Activated CD8-positive, alpha-beta memory T cell treated with anti-CD3 and anti-CD28 coated beads for 24 hours (primary cell): Measurements from ENCODE around the gene BRD9.

ENCODE experiments used
- DNase-seq: peaks from one replicate; pipeline ENCODE4 v3.0.0-alpha.2; 2020

Gene BRD9

GRCh38 chr5:876398-877365 lies 15.9 kb downstream of the BRD9 start:
- no peak for DNase-seq

GRCh38 chr5:875931-876330 lies 16.7 kb downstream of the BRD9 start:
- DNase-seq = no peak

- DNase-seq = no peak
Observed at GRCh38 chr5:873328-873727, 19.3 kb downstream of the BRD9 start.

- no peak for DNase-seq
Observed at GRCh38 chr5:872301-872700, 20.3 kb downstream of the BRD9 start.

GRCh38 chr5:871596-872298 lies 20.9 kb downstream of the BRD9 start:
- no peak for DNase-seq

GRCh38 chr5:870956-871355 lies 21.6 kb downstream of the BRD9 start:
- DNase-seq = no peak

GRCh38 chr5:868428-869135 lies 24.0 kb downstream of the BRD9 start:
- DNase-seq = no peak

- DNase-seq = no peak
Observed at GRCh38 chr5:867300-867870, 25.2 kb downstream of the BRD9 start.

GRCh38 chr5:865771-866170 lies 26.8 kb downstream of the BRD9 start:
- DNase-seq = no peak

- no peak for DNase-seq
Observed at GRCh38 chr5:865168-865521, 27.5 kb downstream of the BRD9 start.

- DNase-seq = no peak
Observed at GRCh38 chr5:864492-865167, 28.0 kb downstream of the BRD9 start.

- no peak for DNase-seq
Observed at GRCh38 chr5:863244-863805, 29.3 kb downstream of the BRD9 start.

GRCh38 chr5:862367-863243 lies 30.0 kb downstream of the BRD9 start:
- DNase-seq = no peak

GRCh38 chr5:861442-862366 lies 30.9 kb downstream of the BRD9 start:
- DNase-seq = no peak

GRCh38 chr5:860506-861150 lies 32.0 kb downstream of the BRD9 start:
- no peak for DNase-seq

- no peak for DNase-seq
Observed at GRCh38 chr5:859798-860296, 32.8 kb downstream of the BRD9 start.

- DNase-seq = no peak
Observed at GRCh38 chr5:859391-859790, 33.2 kb downstream of the BRD9 start.

GRCh38 chr5:858726-859125 lies 33.9 kb downstream of the BRD9 start:
- no peak for DNase-seq
